ENCODE results near the gene OBSCN. TPM values are rescaled to one million over a fixed set of nuclear protein-coding genes. Genes with fewer than 3 reads are reported as not detected.

Gene OBSCN
- total RNA-seq, 1 experiment from 2014 or later: 10.5 TPM

GRCh38 chr1:228366062-228366865 is 158.4 kb downstream of the OBSCN start:
- ATAC-seq: no peak
- H3K9me3 ChIP-seq (ENCODE audit: control insufficient read depth, insufficient read depth, low read depth, low read length): no peaks in the 10 kb centered on the region
- ChIA-PET POLR2A (no interaction called here), CTCF (no interaction called here)
- no peaks in the 10 kb centered on the region for H3K36me3 ChIP-seq (ENCODE audit: control insufficient read depth, insufficient read depth, low read length)
- H3K27ac ChIP-seq (ENCODE audit: low read length): no peak overlapping the region
- TF ChIP-seq TCF7L2 (IDR thresholded peaks at IDR 0.05; ENCODE audit: low read depth, low read length) (no peak), REST (IDR thresholded peaks at IDR 0.05; ENCODE audit: insufficient read depth in 1 of 2, low read depth in 2 of 2, low read length in 1 of 2) (no peak), CTCF (IDR thresholded peaks at IDR 0.05) (no peak), SIN3A (IDR thresholded peaks at IDR 0.05; ENCODE audit: borderline replicate concordance, insufficient read depth, low read depth, low read length) (no peak)
- DNase-seq (ENCODE audit: low read depth, low spot score): no peak
- intact Hi-C loops (cut with micrococcal nuclease; ENCODE audit: unreplicated experiment): no loop called here
- BruUV-seq (replicated peaks): no TSS peak
- no peaks in the 10 kb centered on the region; the same call in 1 of the 2 replicates for H3K4me1 ChIP-seq (ENCODE audit: control insufficient read depth, insufficient read depth, low read length)
- no peak overlapping the region for H3K4me3 ChIP-seq (ENCODE audit: low read depth in 2 of 2, low read length in 2 of 2)
- no peaks in the 10 kb centered on the region for H3K27me3 ChIP-seq (ENCODE audit: control insufficient read depth, insufficient read depth, low read length)
- in situ Hi-C loops (cut with HindIII; ENCODE audit: low pct_unique_long_range_greater_than_20kb, low sequenced_read_pairs): no loop called here

GRCh38 chr1:228366866-228367741 is 159.3 kb downstream of the OBSCN start:
- intact Hi-C loops (cut with micrococcal nuclease; ENCODE audit: unreplicated experiment) (no loop called here), in situ Hi-C loops (cut with HindIII; ENCODE audit: low pct_unique_long_range_greater_than_20kb, low sequenced_read_pairs) (no loop called here)
- DNase-seq (ENCODE audit: low read depth, low spot score): no peak
- Histone ChIP-seq H3K36me3 (ENCODE audit: control insufficient read depth, insufficient read depth, low read length) (no peaks in the 10 kb centered on the region), H3K27me3 (ENCODE audit: control insufficient read depth, insufficient read depth, low read length) (no peaks in the 10 kb centered on the region), H3K27ac (ENCODE audit: low read length) (no peak overlapping the region), H3K9me3 (ENCODE audit: control insufficient read depth, insufficient read depth, low read depth, low read length) (no peaks in the 10 kb centered on the region), H3K4me1 (ENCODE audit: control insufficient read depth, insufficient read depth, low read length) (peaks cover 6% of the 10 kb centered on the region), H3K4me3 (ENCODE audit: low read depth in 2 of 2, low read length in 2 of 2) (no peak overlapping the region)
- CTCF ChIA-PET: no interaction called here
- ATAC-seq: no peak
- no TSS peak for BruUV-seq (replicated peaks)
- TF ChIP-seq CTCF (IDR thresholded peaks at IDR 0.05) (no peak), REST (IDR thresholded peaks at IDR 0.05; ENCODE audit: insufficient read depth in 1 of 2, low read depth in 2 of 2, low read length in 1 of 2) (no peak), SIN3A (IDR thresholded peaks at IDR 0.05; ENCODE audit: borderline replicate concordance, insufficient read depth, low read depth, low read length) (no peak)
- POLR2A ChIA-PET: no interaction called here
